Activated CD4-positive, alpha-beta memory T cell treated with anti-CD3 and anti-CD28 coated beads for 36 hours (primary cell): ENCODE data around the gene CSNK2B. TPM values are rescaled to one million over a fixed set of nuclear protein-coding genes. Genes with fewer than 3 reads are reported as not detected.

Experiments used
- microRNA-seq: library from miRNA; unstranded; fragments of <30 nt; microRNA quantifications from one replicate; pipeline ENCODE4 v1.2.0, GENCODE V29; 2022; ENCODE audit warnings: borderline number of aligned reads, borderline microRNAs expressed, borderline replicate concordance
- total RNA-seq, 2 experiments: library from RNA; stranded (reverse); gene quantifications; one replicate each; pipeline ENCODE4 v1.2.3, GENCODE V29; 2021

Gene CSNK2B
- total RNA-seq, 2 experiments from 2014 or later = 227 to 234 TPM

Small RNA genes within 50 kb of the gene (microRNA-seq; reads per million reads assigned to microRNA genes)
- gene MIR4646 (not detected), gene MIR6832 (not detected)

Other genes with a start within 250 kb of the CSNK2B start
- 10 to 100 TPM; 21.1 to 23.2 TPM for gene MICB, start 167.9 kb upstream of the CSNK2B start, total RNA-seq
- gene MCCD1, start 137.1 kb upstream of the CSNK2B start, total RNA-seq = not detected
- gene DDX39B, start 124.1 kb upstream of the CSNK2B start, total RNA-seq = 100 to 1,000 TPM; 538 to 547 TPM
- gene ATP6V1G2, start 119.5 kb upstream of the CSNK2B start, total RNA-seq = 1 to 10 TPM; 1.4 to 1.6 TPM
- gene NFKBIL1, start 118.5 kb upstream of the CSNK2B start, total RNA-seq = 10 to 100 TPM; 18.5 to 21.5 TPM
- gene LTA, start 93.8 kb upstream of the CSNK2B start, total RNA-seq = 100 to 1,000 TPM; 696 to 733 TPM
- 100 to 1,000 TPM; 165 to 167 TPM for gene TNF, start 90.5 kb upstream of the CSNK2B start, total RNA-seq
- gene LTB, start 83.7 kb upstream of the CSNK2B start, total RNA-seq = 100 to 1,000 TPM; 161 to 164 TPM
- 10 to 100 TPM; 15.7 to 16.9 TPM for gene LST1, start 79.8 kb upstream of the CSNK2B start, total RNA-seq
- gene NCR3, start 73.1 kb upstream of the CSNK2B start, total RNA-seq = 10 to 100 TPM; 11.7 to 12.2 TPM
- gene AIF1, start 50.8 kb upstream of the CSNK2B start, total RNA-seq = 10 to 100 TPM; 26.1 to 29.0 TPM
- 100 to 1,000 TPM; 246 to 257 TPM for gene PRRC2A, start 45.4 kb upstream of the CSNK2B start, total RNA-seq
- gene BAG6, start 13.4 kb upstream of the CSNK2B start, total RNA-seq = 100 to 1,000 TPM; 351 to 354 TPM
- gene APOM, start 10.2 kb upstream of the CSNK2B start, total RNA-seq = 1 to 10 TPM; 2.9 to 3.1 TPM
- 10 to 100 TPM; 15.8 to 16.9 TPM for gene C6orf47, start 5.3 kb upstream of the CSNK2B start, total RNA-seq
- 10 to 100 TPM; 31.6 to 32.3 TPM for gene GPANK1, start 1.1 kb upstream of the CSNK2B start, total RNA-seq
- 10 to 100 TPM in 1 of 2 experiments, 1 to 10 TPM in 1; 9.2 to 11.6 TPM for gene LY6G5B, start 3.9 kb downstream of the CSNK2B start, total RNA-seq
- gene LY6G5C, start 15.0 kb downstream of the CSNK2B start, total RNA-seq = 1 to 10 TPM; 1.4 to 1.8 TPM
- 10 to 100 TPM; 29.1 to 29.6 TPM for gene ABHD16A, start 37.2 kb downstream of the CSNK2B start, total RNA-seq
- gene LY6G6F, start 40.8 kb downstream of the CSNK2B start, total RNA-seq = not detected
- gene LY6G6D, start 49.3 kb downstream of the CSNK2B start, total RNA-seq = not detected
- not detected for gene LY6G6C, start 55.7 kb downstream of the CSNK2B start, total RNA-seq
- not detected for gene MPIG6B, start 57.3 kb downstream of the CSNK2B start, total RNA-seq
- gene DDAH2, start 63.2 kb downstream of the CSNK2B start, total RNA-seq = 1 to 10 TPM; 6.2 to 6.6 TPM
- gene CLIC1, start 70.5 kb downstream of the CSNK2B start, total RNA-seq = 100 to 1,000 TPM; 430 to 442 TPM
- gene MSH5, start 73.9 kb downstream of the CSNK2B start, total RNA-seq = 10 to 100 TPM; 80.9 to 83.8 TPM
- gene SAPCD1, start 96.6 kb downstream of the CSNK2B start, total RNA-seq = 10 to 100 TPM; 11.3 to 13.2 TPM
- gene VWA7, start 111.2 kb downstream of the CSNK2B start, total RNA-seq = 1 to 10 TPM; 2.0 to 2.1 TPM
- 100 to 1,000 TPM; 141 to 153 TPM for gene VARS1, start 129.7 kb downstream of the CSNK2B start, total RNA-seq
- 100 to 1,000 TPM; 142 to 143 TPM for gene LSM2, start 140.9 kb downstream of the CSNK2B start, total RNA-seq
- gene HSPA1L, start 149.2 kb downstream of the CSNK2B start, total RNA-seq = 1 to 10 TPM; 2.0 TPM
- 10 to 100 TPM; 68.5 to 69.9 TPM for gene HSPA1A, start 149.5 kb downstream of the CSNK2B start, total RNA-seq
- 10 to 100 TPM; 59.5 to 62.3 TPM for gene HSPA1B, start 161.7 kb downstream of the CSNK2B start, total RNA-seq
- 10 to 100 TPM; 13.0 to 13.4 TPM for gene NEU1, start 196.7 kb downstream of the CSNK2B start, total RNA-seq
- gene SLC44A4, start 212.9 kb downstream of the CSNK2B start, total RNA-seq = under 1 TPM in 1 of 2 experiments, not detected in 1; 0.17 TPM
- 10 to 100 TPM; 45.5 to 46.0 TPM for gene EHMT2, start 231.6 kb downstream of the CSNK2B start, total RNA-seq
- gene ZBTB12, start 236.0 kb downstream of the CSNK2B start, total RNA-seq = 1 to 10 TPM; 1.8 to 2.0 TPM